Islet precursor cell (in vitro differentiated cells): ENCODE results near the gene ARHGEF10L.
A peak's percentile ranks its signal among the peaks of the same experiment; 100 is the strongest.
"Not testable (repeated sequence)": the region's sequence is repeated elsewhere in the genome, so short reads cannot be mapped to it uniquely, and the experiment has no call there.

ENCODE experiments used
- DNase-seq: peaks from one replicate; pipeline ENCODE4 v3.0.0-alpha.2; 2018

Gene ARHGEF10L

GRCh38 chr1:17616731-17617279, 77.3 kb downstream of the ARHGEF10L start:
- no peak for DNase-seq

GRCh38 chr1:17617787-17618557, 78.5 kb downstream of the ARHGEF10L start:
- no peak for DNase-seq

- DNase-seq = no peak
Measured at GRCh38 chr1:17618558-17619247, 79.2 kb downstream of the ARHGEF10L start.

GRCh38 chr1:17620448-17620847, 81.0 kb downstream of the ARHGEF10L start:
- DNase-seq = no peak

- DNase-seq = no peak
Measured at GRCh38 chr1:17621691-17622090, 82.2 kb downstream of the ARHGEF10L start.

- DNase-seq = no peak
Measured at GRCh38 chr1:17622823-17623222, 83.3 kb downstream of the ARHGEF10L start.

GRCh38 chr1:17624611-17625233, 85.2 kb downstream of the ARHGEF10L start:
- no peak for DNase-seq

- DNase-seq = no peak
Measured at GRCh38 chr1:17627239-17628052, 87.9 kb downstream of the ARHGEF10L start.

- not testable (repeated sequence) for DNase-seq
Measured at GRCh38 chr1:17629046-17629445, 89.5 kb downstream of the ARHGEF10L start.

GRCh38 chr1:17629460-17629859, 90.0 kb downstream of the ARHGEF10L start:
- no peak for DNase-seq

- no peak for DNase-seq
Measured at GRCh38 chr1:17630048-17630830, 90.7 kb downstream of the ARHGEF10L start.

GRCh38 chr1:17630986-17631385, 91.5 kb downstream of the ARHGEF10L start:
- DNase-seq = no peak

- no peak for DNase-seq
Measured at GRCh38 chr1:17631410-17631809, 91.9 kb downstream of the ARHGEF10L start.

- no peak for DNase-seq
Measured at GRCh38 chr1:17632106-17632505, 92.6 kb downstream of the ARHGEF10L start.

- DNase-seq = no peak
Measured at GRCh38 chr1:17632541-17633184, 93.2 kb downstream of the ARHGEF10L start.

GRCh38 chr1:17633654-17634053, 94.2 kb downstream of the ARHGEF10L start:
- DNase-seq = no peak

- DNase-seq = no peak
Measured at GRCh38 chr1:17635276-17635675, 95.8 kb downstream of the ARHGEF10L start.

GRCh38 chr1:17635811-17636210, 96.3 kb downstream of the ARHGEF10L start:
- no peak for DNase-seq

GRCh38 chr1:17636612-17637011, 97.1 kb downstream of the ARHGEF10L start:
- DNase-seq = peak; percentile 66

- no peak for DNase-seq
Measured at GRCh38 chr1:17637055-17637454, 97.6 kb downstream of the ARHGEF10L start.

- DNase-seq = no peak
Measured at GRCh38 chr1:17639703-17640340, 100.3 kb downstream of the ARHGEF10L start.
